Measurements from ENCODE around the gene WNT11.

Gene WNT11

DNA sequence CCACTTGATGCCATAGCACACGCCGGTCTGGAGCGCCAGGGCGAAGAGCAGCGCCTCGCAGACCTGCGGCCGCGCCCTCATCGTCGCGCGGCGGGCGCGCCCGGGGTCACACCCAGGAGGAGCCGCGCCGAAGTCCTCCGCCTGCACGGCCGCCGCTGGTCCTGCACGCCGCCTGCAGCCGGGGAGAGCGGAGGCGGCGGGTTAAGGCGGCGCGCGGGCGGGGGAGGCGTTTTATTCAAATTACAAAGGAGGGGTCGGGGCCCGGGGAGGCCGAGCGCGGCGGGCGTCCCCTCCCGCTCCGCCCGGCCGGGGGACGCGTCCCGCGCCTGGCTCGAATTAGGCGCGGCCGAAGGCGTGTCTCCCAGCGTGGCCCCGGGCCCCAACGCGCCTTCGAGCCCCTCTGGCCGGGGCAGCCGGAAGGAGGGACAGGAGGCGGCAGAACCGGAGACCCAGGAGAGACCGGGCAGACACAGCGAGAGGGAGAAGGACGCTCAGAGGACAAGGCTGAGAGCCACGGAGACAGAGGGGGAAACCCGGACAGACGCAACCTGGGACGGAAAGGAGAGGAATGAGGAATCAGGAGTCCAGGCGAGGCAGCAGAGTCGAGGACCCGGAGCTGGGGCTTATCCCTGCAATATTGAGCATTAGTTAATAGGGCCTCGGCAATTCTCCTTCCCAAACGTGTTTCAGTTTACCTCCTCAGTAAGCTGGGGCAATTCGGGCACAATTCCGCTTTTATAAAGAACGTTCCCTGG, at the start of gene WNT11:
Gene WNT11 (minus strand): TSS at position 176 of the 755 bp plus-strand sequence. CDS start 95 bp downstream, at position 81.
- DNase-seq = peak; percentile 73

DNA sequence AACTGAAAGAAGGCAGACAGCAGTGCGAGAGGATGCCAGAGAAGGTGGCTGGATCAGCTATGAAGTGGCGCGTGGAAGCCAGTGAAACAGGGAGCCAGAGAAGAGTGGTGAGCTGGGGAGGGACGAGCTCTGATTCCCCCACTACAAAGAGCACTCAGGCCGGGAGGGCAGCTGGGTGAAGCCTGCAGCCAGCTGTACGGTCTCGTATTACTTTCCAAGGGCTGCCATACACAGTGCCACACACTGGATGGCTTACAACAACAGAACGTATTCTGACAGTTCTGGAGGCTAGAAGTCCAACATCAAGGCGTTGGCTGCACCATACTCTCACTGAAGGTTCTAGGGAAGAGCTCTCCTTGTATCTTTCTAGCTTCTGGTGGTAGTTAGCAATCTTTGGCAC, 47.1 kb upstream of the WNT11 start:
- DNase-seq = no peak

GRCh38 chr11:76252631-76253070, 46.3 kb upstream of the WNT11 start:
- DNase-seq = no peak

DNA sequence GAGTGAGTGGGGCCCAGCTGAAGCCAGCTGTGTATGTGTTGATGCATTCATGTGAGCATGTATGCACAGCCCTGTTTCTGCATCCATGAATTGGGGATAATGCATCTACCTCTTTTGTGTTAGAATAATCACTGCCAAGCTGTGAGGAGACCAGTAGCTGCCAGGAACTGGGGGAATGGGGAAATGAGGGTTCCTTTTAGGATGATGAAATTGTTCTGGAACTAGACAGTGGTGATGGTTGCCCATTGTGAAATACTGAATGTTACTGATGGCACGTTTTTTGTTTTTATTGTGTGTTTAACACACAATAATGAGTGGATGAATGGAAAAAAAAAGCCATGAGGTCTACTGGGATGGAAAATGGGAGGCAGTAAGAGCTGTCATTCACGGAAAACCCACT, 45.3 kb upstream of the WNT11 start:
- DNase-seq = no peak

GRCh38 chr11:76251226-76251575, 44.9 kb upstream of the WNT11 start:
- DNase-seq = no peak

GRCh38 chr11:76250520-76251225, 44.4 kb upstream of the WNT11 start:
- DNase-seq = no peak

DNA sequence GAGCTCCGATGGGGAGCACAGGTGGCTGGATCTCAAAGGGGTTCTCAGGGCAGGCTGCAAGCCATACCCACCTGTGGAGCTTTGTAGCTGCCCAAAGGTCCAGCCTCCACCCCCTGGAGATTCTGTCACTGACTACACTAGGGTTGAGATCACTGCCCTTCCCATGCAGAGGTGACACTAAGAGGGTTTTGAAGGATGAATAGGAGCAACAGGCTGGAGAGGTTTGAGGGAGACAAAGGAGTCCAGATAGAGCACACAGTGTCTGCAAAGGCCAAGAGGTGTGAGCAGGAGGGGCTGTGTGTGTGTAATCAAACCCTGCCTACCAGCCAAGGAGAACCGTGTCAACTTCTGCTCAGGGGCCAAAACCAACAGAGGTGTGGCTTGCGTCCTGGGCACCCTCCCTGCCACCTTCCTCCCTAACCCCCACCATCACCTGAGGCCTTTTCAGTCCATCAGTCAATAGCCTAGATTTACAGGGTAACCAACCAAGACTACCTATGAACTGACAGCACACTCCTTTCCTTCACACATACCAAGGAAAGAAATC, 43.0 kb upstream of the WNT11 start:
- no peak for DNase-seq

GRCh38 chr11:76248210-76248609, 41.9 kb upstream of the WNT11 start:
- no peak for DNase-seq

DNA sequence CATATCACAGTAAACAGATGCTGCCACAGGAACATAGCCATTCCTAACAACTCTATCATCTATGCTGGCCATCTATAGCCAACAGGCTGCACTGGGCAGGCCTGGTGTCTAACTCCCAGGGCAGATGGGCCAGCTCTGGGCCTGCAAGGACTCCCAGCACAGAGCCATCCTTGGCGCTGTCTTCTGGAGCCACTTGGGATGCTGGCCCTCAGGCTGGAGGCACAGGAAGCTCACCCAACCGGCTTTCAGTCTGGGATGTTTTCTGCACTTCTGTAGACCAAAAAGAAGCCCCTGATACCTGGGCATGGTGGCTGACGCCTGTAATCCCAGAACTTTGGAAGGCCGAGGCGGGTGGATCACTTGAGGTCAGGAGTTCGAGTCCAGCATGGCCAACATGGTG, 40.8 kb upstream of the WNT11 start:
- no peak for DNase-seq

DNA sequence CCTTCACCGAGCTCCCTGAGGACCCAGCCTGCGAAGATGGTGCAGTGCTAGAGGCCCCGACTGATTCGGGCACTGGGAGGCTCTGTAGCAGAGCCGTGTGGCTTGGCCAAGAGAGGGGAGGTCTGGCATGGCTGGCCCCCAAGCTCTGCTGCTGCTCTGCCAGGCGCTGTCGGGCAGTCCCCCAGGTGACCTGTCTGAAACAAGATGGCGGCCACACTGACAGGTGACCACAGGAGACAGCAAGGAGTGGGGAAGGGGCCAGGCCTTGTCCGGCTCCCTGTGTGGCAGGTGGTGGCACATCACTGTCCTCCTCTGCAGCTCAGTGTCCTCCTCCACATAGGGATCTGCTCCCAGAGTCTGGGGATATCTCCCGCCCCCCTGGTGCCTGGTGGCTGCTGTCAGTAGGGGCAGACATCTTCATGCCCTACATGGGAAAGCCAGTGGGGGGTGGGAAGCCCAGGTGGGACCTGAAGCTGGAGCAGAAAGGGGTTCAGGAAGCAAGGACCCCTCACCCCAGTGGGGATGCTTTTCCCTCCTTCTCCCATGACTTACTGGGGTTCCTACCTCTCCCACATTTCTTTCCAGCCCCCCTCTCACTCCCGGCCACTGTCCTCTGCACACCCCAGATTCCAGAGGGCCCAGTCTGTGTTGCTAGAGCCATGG, 40.1 kb upstream of the WNT11 start:
- no peak for DNase-seq

DNA sequence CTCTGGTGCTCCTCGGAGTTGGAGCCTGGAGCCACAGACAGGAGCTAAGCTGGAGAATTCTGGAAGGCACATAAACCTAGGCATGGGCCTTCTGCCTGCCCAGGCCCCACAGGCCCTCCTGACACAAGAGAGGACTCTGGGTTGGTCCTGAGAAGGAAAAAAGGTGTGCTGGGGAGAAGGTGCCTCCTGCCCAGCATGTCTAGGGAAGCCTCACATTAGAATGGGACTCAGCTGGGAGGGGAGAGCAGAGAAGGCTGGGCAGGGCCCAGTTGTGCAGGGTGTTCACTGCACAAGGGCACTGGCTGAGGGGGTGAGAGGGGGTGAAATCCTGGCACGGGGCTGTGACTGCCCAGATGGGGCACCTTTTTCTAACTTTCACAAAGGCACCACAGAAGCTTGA, 39.4 kb upstream of the WNT11 start:
- DNase-seq = no peak

GRCh38 chr11:76244316-76244851, 38.1 kb upstream of the WNT11 start:
- DNase-seq = no peak

GRCh38 chr11:76243957-76244285, 37.6 kb upstream of the WNT11 start:
- no peak for DNase-seq

- no peak for DNase-seq
Measured at GRCh38 chr11:76243193-76243956, 37.1 kb upstream of the WNT11 start.

DNA sequence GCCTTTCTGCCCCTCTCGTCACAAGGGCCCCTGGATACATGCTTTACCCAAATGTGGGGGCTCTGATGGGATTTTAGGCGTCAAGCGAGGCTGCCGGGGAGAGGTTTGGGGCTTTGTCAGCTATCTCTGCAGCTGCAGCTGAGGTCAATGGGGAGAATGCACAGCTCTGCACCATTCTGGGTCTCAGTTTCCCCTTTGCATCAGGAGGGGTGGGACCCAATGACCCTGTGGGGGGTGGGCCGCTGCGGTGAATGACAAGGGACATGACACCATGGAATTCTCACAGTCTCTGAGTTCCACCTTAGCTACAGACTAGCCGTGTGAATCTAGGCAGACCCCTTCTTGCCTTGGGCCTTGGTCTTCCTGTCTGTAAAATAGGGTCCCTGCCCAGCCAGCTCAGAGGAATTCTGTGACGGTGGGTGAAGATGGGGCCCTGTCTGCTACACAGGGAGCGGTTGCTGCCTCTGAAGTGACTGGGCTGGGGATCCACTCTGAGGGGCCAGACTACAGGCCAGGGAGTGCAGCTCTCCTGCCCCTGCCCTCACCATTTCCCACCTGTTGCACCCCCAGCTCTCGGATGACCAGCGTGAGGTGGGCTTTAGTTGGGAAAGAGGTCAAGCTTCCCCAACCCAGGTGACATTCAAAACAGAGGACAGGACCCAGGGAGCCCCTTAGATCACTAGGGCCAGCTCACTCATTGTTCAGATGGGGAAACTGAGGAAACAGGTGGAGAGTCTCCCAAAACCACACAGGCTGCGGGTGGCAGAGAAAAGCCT, 35.9 kb upstream of the WNT11 start:
- no peak for DNase-seq

DNA sequence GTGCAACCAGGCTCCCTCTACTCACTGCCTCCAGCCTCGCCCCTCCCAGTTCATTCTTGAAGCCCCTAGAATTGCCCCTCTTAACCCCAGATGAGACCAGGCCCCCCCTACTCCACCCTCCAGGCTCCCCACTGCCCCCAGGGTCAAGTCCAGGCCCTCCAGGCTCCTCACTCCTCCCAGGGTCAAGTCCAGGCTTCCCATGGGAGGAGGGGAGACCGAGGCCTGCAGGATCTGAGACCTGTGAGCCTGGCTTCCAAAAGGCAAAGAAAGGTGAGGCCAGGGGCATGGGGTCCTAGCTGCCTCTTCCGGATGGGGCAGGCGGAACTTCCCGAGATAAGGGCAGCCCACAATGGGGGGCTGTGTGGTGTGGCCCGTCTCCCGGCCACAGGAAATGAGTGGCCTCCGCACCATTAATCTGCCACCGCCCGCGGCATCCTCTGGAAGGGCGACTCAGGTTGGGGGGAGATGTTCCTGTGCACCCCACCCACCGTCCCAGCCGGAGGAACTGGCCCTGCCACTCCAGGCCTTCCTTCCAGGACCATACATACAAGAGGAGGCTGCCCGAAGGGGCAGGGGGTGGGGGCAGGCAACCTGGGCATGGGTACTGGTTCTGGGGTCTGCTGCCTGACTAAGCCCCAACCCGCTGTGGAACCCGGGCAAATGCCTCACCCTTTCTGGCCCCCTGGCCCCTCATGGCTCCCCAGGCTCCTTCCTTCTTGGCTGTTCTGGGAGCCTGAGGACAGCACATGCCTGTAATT, 35.1 kb upstream of the WNT11 start:
- no peak for DNase-seq

- DNase-seq = no peak
Measured at GRCh38 chr11:76240666-76241065, 34.4 kb upstream of the WNT11 start.

GRCh38 chr11:76240161-76240540, 33.8 kb upstream of the WNT11 start:
- no peak for DNase-seq

GRCh38 chr11:76239483-76240160, 33.3 kb upstream of the WNT11 start:
- no peak for DNase-seq

DNA sequence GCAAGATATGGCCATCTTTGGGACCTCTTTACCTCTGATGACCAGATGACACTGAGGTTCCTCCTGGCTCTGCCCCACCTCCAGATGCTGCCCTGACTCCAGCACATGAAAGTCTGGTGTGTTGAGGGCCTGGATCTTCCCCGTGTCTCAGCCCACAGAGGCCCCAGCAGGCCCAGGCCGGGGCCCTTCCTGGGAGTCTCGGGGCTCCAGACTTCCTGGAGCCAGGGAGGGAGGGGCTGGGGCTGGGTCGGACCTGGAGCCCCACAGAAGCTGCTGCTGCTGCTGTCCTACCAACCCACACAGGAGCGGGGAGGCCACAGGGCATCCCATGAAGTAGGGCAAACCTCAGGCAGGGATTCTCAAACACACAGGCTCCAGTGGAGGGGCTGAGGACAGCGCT, 32.2 kb upstream of the WNT11 start:
- no peak for DNase-seq

DNA sequence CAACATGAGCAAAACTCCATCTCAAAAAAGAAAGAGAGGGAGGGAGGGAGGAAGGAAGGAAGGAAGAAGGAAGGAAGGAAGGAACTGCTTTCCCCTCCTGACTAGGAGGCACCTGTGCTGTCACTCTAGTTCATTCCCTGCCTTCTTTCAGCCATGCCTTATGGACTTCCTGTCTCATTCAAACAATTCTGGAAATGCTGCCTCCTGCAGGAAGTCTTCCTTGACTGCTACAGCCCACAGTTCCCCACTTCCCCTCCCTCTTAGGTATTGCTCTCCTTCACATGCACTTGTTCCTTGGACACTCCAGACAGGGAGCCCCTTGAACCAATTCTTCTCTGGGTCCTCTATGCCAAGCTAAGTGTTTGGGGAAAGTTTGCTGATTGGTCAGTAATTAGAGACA, 31.6 kb upstream of the WNT11 start:
- DNase-seq = no peak

All from right forelimb (tissue), 1 donor.